ENCODE results near the gene ALG6. TPM values are rescaled to one million over a fixed set of nuclear protein-coding genes. Genes with fewer than 3 reads are reported as not detected.

The ALG6 gene
- total RNA-seq, 1 donor from 2014 or later: 20.3 TPM

DNA sequence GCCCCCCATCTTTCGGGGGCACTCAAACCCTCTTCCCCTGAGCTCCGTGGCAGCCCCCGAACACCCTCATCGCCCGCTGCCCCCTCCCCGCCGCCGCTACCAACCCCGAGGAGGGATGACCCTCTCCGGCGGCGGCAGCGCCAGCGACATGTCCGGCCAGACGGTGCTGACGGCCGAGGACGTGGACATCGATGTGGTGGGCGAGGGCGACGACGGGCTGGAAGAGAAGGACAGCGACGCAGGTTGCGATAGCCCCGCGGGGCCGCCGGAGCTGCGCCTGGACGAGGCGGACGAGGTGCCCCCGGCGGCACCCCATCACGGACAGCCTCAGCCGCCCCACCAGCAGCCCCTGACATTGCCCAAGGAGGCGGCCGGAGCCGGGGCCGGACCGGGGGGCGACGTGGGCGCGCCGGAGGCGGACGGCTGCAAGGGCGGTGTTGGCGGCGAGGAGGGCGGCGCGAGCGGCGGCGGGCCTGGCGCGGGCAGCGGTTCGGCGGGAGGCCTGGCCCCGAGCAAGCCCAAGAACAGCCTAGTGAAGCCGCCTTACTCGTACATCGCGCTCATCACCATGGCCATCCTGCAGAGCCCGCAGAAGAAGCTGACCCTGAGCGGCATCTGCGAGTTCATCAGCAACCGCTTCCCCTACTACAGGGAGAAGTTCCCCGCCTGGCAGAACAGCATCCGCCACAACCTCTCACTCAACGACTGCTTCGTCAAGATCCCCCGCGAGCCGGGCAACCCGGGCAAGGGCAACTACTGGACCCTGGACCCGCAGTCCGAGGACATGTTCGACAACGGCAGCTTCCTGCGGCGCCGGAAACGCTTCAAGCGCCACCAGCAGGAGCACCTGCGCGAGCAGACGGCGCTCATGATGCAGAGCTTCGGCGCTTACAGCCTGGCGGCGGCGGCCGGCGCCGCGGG is 44.2 kb upstream of the ALG6 start:
- DNase-seq (ENCODE audit: low spot score in 2 of 2, unreplicated experiment in 2 of 2): peak in 1 of 2 experiments; percentile 55
- Mint-ChIP-seq H3K9me3 (no peaks in the 10 kb centered on the region), H3K27ac (no peak overlapping the region), H3K4me3 (peak overlapping the region; percentile 62), H3K27me3 (ENCODE audit: low read depth) (peaks cover 90% of the 10 kb centered on the region), H3K36me3 (no peaks in the 10 kb centered on the region), H3K4me1 (peaks cover 17% of the 10 kb centered on the region)
- TF ChIP-seq, protein P1, sequence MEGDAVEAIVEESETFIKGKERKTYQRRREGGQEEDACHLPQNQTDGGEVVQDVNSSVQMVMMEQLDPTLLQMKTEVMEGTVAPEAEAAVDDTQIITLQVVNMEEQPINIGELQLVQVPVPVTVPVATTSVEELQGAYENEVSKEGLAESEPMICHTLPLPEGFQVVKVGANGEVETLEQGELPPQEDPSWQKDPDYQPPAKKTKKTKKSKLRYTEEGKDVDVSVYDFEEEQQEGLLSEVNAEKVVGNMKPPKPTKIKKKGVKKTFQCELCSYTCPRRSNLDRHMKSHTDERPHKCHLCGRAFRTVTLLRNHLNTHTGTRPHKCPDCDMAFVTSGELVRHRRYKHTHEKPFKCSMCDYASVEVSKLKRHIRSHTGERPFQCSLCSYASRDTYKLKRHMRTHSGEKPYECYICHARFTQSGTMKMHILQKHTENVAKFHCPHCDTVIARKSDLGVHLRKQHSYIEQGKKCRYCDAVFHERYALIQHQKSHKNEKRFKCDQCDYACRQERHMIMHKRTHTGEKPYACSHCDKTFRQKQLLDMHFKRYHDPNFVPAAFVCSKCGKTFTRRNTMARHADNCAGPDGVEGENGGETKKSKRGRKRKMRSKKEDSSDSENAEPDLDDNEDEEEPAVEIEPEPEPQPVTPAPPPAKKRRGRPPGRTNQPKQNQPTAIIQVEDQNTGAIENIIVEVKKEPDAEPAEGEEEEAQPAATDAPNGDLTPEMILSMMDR (IDR thresholded peaks at IDR 0.05; ENCODE audit: unreplicated experiment): no peak

DNA sequence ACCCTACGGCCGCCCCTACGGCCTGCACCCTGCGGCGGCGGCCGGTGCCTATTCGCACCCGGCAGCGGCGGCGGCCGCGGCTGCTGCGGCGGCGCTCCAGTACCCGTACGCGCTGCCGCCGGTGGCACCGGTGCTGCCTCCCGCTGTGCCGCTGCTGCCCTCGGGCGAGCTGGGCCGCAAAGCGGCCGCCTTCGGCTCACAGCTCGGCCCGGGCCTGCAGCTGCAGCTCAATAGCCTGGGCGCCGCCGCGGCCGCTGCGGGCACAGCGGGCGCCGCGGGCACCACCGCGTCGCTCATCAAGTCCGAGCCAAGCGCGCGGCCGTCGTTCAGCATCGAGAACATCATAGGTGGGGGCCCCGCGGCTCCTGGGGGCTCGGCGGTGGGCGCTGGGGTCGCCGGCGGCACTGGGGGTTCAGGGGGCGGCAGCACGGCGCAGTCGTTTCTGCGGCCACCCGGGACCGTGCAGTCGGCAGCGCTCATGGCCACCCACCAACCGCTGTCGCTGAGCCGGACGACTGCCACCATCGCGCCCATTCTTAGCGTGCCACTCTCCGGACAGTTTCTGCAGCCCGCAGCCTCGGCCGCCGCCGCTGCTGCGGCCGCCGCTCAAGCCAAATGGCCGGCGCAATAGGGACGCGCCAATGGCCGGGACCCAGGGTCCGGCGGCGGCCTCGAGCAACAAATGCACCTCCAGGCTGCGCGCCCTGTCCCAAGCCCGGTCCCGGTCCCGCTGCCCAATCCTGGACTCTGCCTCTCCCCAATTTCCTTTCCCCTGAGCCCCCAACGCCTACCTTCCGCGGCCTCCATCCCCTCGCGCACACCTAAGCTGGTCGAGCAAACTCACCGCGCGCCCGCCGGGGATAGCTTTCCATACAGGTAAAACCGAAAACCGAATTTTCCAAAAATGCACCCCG is 43.3 kb upstream of the ALG6 start:
- no peaks in the 10 kb centered on the region for H3K36me3 Mint-ChIP-seq
- H3K4me1 Mint-ChIP-seq: peaks cover 17% of the 10 kb centered on the region
- no peak overlapping the region for H3K27ac Mint-ChIP-seq
- H3K9me3 Mint-ChIP-seq: no peaks in the 10 kb centered on the region
- peak overlapping the region; percentile 32 for H3K4me3 Mint-ChIP-seq
- peak in 1 of 2 experiments; percentile 50 for DNase-seq (ENCODE audit: low spot score in 2 of 2, unreplicated experiment in 2 of 2)
- TF ChIP-seq, protein P1 (IDR thresholded peaks at IDR 0.05; ENCODE audit: unreplicated experiment): no peak
- H3K27me3 Mint-ChIP-seq (ENCODE audit: low read depth): peaks cover 90% of the 10 kb centered on the region

DNA sequence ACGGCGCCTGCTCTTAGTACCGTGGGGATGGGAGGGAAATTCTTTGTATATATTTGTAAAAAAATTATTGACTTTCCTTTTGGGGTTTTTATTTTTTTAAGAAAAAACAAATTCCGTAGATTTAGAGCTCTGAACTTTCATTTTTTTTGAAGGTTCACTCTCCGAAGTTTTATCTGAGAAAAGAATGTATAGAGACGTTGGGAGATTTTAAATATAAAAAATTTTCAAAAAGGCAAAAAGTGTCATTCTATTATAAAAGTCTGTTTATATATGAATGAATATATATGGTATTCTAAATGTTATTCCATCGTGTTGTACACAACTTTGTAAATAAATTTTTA is 42.7 kb upstream of the ALG6 start:
- H3K36me3 Mint-ChIP-seq: no peaks in the 10 kb centered on the region
- H3K9me3 Mint-ChIP-seq: no peaks in the 10 kb centered on the region
- no peak for DNase-seq (ENCODE audit: low spot score in 2 of 2, unreplicated experiment in 2 of 2)
- TF ChIP-seq, protein P1 (IDR thresholded peaks at IDR 0.05; ENCODE audit: unreplicated experiment): no peak
- H3K27ac Mint-ChIP-seq: no peak overlapping the region
- H3K27me3 Mint-ChIP-seq (ENCODE audit: low read depth): peaks cover 90% of the 10 kb centered on the region
- no peak overlapping the region for H3K4me3 Mint-ChIP-seq
- H3K4me1 Mint-ChIP-seq: peaks cover 21% of the 10 kb centered on the region

DNA sequence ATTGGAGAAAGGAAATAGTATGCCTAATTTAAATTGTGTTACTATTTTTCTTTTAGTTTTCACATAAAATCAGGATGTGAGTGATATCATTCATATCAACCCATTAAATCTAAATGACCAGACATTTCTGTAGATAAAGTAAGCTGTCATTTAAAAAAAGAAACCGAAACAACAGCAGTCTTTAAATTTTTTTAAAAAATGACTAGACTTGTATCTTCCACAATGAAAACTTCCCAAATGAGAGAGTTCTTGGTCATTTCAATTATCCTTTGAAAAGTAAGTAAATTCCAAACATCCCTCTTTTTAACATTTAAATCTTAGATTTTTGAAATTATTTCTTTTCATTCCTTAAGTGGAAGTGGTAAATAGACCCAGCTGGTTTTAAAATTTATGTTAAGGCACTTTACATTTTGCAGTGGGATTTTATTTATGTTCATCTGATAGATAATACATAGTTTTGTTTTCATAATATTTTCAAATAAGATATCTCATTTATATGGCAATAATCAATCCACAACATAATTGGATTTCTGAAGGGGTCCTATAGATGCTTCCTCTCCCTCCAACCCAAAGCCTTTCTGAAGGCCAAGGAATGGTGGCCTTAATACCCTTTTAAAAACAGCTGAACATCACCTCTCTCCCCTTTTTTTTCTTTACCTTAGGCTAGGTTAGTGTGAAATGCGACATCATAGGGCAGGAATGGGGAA is 42.0 kb upstream of the ALG6 start:
- peaks cover 23% of the 10 kb centered on the region for H3K4me1 Mint-ChIP-seq
- no peak overlapping the region for H3K4me3 Mint-ChIP-seq

DNA sequence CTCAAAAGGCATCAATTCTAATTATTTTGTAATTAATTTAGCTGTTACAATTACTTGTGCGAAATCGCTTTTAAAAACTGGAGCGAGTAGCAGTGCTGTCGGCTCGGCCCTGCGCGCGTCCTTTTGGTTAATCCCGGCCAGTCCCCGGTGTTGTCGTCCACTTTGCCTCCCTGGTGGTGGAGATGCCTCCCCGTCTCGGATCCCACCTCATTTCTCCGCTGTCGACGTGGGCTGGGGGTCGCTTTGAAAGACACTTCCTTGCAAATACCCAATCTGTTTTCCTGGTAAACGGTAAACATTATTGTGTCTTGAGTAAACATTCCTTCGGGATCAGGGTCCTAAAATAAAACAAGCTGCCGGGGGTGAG is 41.3 kb upstream of the ALG6 start:
- DNase-seq (ENCODE audit: low spot score in 2 of 2, unreplicated experiment in 2 of 2): no peak
- Mint-ChIP-seq H3K9me3 (no peaks in the 10 kb centered on the region), H3K4me1 (peaks cover 22% of the 10 kb centered on the region), H3K27ac (peak overlapping the region; percentile 8), H3K4me3 (no peak overlapping the region), H3K27me3 (ENCODE audit: low read depth) (peaks cover 90% of the 10 kb centered on the region), H3K36me3 (no peaks in the 10 kb centered on the region)
- TF ChIP-seq, protein P1 (IDR thresholded peaks at IDR 0.05; ENCODE audit: unreplicated experiment): no peak

More for the DNA sequence above, 42.0 kb upstream of the ALG6 start:
- H3K36me3 Mint-ChIP-seq: no peaks in the 10 kb centered on the region
- H3K27me3 Mint-ChIP-seq (ENCODE audit: low read depth): peaks cover 90% of the 10 kb centered on the region
- no peaks in the 10 kb centered on the region for H3K9me3 Mint-ChIP-seq
- TF ChIP-seq, protein P1 (IDR thresholded peaks at IDR 0.05; ENCODE audit: unreplicated experiment): no peak
- H3K27ac Mint-ChIP-seq: no peak overlapping the region
- DNase-seq (ENCODE audit: low spot score in 2 of 2, unreplicated experiment in 2 of 2): no peak

Data from mesothelial cell of epicardium (in vitro differentiated cells).